ENCODE results near the gene HNRNPR. TPM values are rescaled to one million over a fixed set of nuclear protein-coding genes. Genes with fewer than 3 reads are reported as not detected.

The HNRNPR gene
- total and polyA plus RNA-seq, 2 of the 8 experiments (the other 6 are each of a cell fraction or from before 2014, with no cell fraction given): 110 to 214 TPM

DNA sequence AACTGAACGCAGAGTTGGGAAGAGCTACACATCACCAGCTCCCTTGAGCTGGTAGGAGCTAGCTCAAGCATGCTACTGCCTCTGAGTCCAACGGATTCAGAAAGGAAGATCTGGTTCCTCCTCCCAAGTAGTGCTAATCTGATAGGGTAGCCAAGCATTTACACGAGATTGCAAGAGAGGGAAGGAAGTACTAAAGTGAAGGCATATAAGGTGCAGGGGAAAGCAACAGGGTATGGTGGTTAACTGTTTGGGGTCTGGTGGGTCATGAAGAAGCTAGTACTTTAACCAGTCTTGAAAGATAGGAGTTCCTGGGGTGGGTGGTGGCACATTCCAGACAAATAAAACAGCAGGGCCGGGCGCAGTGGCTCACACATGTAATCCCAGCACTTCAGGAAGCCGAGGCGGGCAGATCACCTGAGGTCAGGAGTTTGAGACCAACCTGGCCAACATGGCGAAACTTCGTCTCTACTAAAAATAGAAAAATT lies 45.8 kb upstream of the HNRNPR start:
- ChIA-PET CTCF (ENCODE audit: partially characterized antibody) (interaction anchor here (0.9 to 7.5 kb wide), 6 partner anchors 10 to 33 kb away, joined by 3 to 44 read pairs (median 4); no protein-coding TSS in a partner anchor), POLR2A (ENCODE audit: partially characterized antibody) (interaction anchor here (0.6 to 1.2 kb wide), 2 partner anchors 13 to 116 kb away, joined by 4 to 5 read pairs; no protein-coding TSS in a partner anchor)
- Histone ChIP-seq H3K9ac (replicated peaks in 1 of 4; ENCODE audit: extremely low read depth in 1 of 4, low read depth in 3 of 4, low read length in 3 of 4) (no peak overlapping the region), H2BK20ac (ENCODE audit: low read length) (no peak overlapping the region), H3K23me2 (ENCODE audit: low read depth, low read length) (peaks cover 10% of the 10 kb centered on the region), H3K27ac (ENCODE audit: low read depth, low read length) (no peak overlapping the region), H2BK15ac (ENCODE audit: low read length) (no peak overlapping the region), H2BK5ac (ENCODE audit: low read depth, low read length) (no peak overlapping the region), H3K4me1 (replicated peaks in 1 of 4; ENCODE audit: control insufficient read depth in 3 of 4, insufficient read depth in 4 of 4, low read length in 3 of 4) (peaks cover 0 to 8% (median 4%) of the 10 kb centered on the region in 4 experiments; a peak in 6 of 7 replicates), H4K8ac (ENCODE audit: extremely low read depth, insufficient read depth, low read length) (no peak overlapping the region), H3K36me3 (ENCODE audit: control insufficient read depth in 2 of 4, insufficient read depth in 4 of 4, low read length in 3 of 4) (no peaks in the 10 kb centered on the region), H3K56ac (replicated peaks; ENCODE audit: insufficient read length, low read depth, low read length) (no peak overlapping the region), H2BK12ac (ENCODE audit: low read depth, low read length) (no peak overlapping the region), H3K79me1 (ENCODE audit: low read depth, low read length) (0 out of 2 replicates have a peak, but pooled peaks cover 3% of the 10 kb centered on the region), H3K14ac (ENCODE audit: insufficient read length) (no peak overlapping the region), H3K9me3 (ENCODE audit: insufficient read depth in 2 of 2, low read depth in 1 of 2, low read length in 1 of 2) (peaks cover 4 to 8% of the 10 kb centered on the region in 2 experiments; a peak in 2 of 4 replicates), H3K23ac (ENCODE audit: insufficient read length) (no peak overlapping the region), H3K4me2 (ENCODE audit: insufficient read depth in 1 of 2, low read depth in 2 of 2, low read length in 2 of 2) (no peak overlapping the region), H3K79me2 (ENCODE audit: control insufficient read depth in 1 of 2, insufficient read depth in 2 of 2, low read length in 2 of 2) (no peaks in the 10 kb centered on the region), H3K4me3 (ENCODE audit: extremely low read depth in 1 of 4, insufficient read depth in 2 of 4, low read depth in 3 of 4, low read length in 4 of 4) (no peak overlapping the region), H2AK5ac (ENCODE audit: low read depth, low read length) (no peak overlapping the region), H3K4ac (replicated peaks; ENCODE audit: insufficient read length, low read depth, low read length) (no peak overlapping the region), H4K5ac (ENCODE audit: insufficient read length, low read depth, low read length) (no peak overlapping the region), H2BK120ac (replicated peaks; ENCODE audit: low read depth, low read length) (no peak overlapping the region), H4K91ac (replicated peaks; ENCODE audit: insufficient read length, low read length) (no peak overlapping the region), H4K20me1 (replicated peaks in 1 of 2; ENCODE audit: control insufficient read depth in 1 of 2, insufficient read depth in 2 of 2, low read length in 2 of 2) (peaks cover 4 to 8% of the 10 kb centered on the region in 2 experiments), H3K27me3 (replicated peaks in 1 of 4; ENCODE audit: control insufficient read depth in 3 of 4, extremely low read depth in 1 of 4, insufficient read depth in 3 of 4, low read length in 3 of 4) (peaks cover 17 to 80% (median 57%) of the 10 kb centered on the region in 4 experiments), H3K18ac (ENCODE audit: extremely low read depth, low read length) (no peak overlapping the region), H2AFZ (ENCODE audit: low read length) (no peak overlapping the region)
- FAIRE-seq: no peak
- no peak for DNase-seq (ENCODE audit: low read depth in 1 of 2, low spot score in 2 of 2)
- 83% methylated on average over 9 of the region's 9 CpGs; no CpG with 5 or more reads in 1 of the 2 experiments for WGBS, 2 experiments (ENCODE audit: extremely low coverage in 1 of 2, insufficient coverage in 1 of 2, insufficient read length in 1 of 2, insufficient replicate concordance in 2 of 2, low coverage in 1 of 2, low lambda C conversion rate in 2 of 2, missing lambda C conversion rate in 1 of 2)
- TF ChIP-seq, protein P1, sequence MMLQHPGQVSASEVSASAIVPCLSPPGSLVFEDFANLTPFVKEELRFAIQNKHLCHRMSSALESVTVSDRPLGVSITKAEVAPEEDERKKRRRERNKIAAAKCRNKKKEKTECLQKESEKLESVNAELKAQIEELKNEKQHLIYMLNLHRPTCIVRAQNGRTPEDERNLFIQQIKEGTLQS (IDR thresholded peaks at IDR 0.05; ENCODE audit: insufficient read depth, low read depth, low read length): no peak
- TF ChIP-seq PHF8 (conservative IDR thresholded peaks at IDR 0.05; ENCODE audit: low read depth, low read length): no peak
- TF ChIP-seq GTF2F1 (IDR thresholded peaks at IDR 0.05; ENCODE audit: borderline replicate concordance, low read depth, low read length): no peak
- no peak for TF ChIP-seq KDM4A (IDR thresholded peaks at IDR 0.05; ENCODE audit: low read depth, low read length, severe bottlenecking)
- TF ChIP-seq SIN3A (conservative IDR thresholded peaks at IDR 0.05 in 1 of 2, IDR thresholded peaks at IDR 0.05 in 1 of 2; ENCODE audit: low read depth in 1 of 2, low read length in 2 of 2): no peak
- TF ChIP-seq EP300 (IDR thresholded peaks at IDR 0.05; ENCODE audit: borderline replicate concordance in 1 of 2, low read depth in 2 of 2, low read length in 2 of 2): no peak
